ENCODE results near the gene CPA1.

DNA sequence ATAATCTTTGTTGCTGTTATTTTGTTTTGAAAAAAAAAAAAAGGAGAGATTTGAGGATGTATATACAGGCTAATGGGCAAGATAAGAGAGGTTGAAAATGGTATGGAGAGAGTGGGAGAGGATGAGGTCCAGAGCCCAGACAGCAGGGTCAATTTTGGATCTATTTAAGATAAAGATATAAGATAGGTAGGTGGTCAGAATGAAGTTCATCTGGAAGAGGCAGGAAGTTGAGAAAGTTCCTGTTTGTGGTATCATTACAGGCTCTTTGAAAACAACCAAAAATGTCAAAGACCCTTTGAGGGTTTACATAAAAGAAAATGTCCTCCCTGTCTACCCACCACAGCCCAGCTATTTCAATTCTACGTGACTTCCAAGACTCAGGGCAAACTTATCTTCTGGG, 53.0 kb downstream of the CPA1 start:
- TF ChIP-seq, protein P1, sequence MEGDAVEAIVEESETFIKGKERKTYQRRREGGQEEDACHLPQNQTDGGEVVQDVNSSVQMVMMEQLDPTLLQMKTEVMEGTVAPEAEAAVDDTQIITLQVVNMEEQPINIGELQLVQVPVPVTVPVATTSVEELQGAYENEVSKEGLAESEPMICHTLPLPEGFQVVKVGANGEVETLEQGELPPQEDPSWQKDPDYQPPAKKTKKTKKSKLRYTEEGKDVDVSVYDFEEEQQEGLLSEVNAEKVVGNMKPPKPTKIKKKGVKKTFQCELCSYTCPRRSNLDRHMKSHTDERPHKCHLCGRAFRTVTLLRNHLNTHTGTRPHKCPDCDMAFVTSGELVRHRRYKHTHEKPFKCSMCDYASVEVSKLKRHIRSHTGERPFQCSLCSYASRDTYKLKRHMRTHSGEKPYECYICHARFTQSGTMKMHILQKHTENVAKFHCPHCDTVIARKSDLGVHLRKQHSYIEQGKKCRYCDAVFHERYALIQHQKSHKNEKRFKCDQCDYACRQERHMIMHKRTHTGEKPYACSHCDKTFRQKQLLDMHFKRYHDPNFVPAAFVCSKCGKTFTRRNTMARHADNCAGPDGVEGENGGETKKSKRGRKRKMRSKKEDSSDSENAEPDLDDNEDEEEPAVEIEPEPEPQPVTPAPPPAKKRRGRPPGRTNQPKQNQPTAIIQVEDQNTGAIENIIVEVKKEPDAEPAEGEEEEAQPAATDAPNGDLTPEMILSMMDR (IDR thresholded peaks at IDR 0.05; ENCODE audit: low read depth, low read length, poor library complexity, severe bottlenecking), result no peak
- no peak for TF ChIP-seq EZH2phosphoT487 (IDR thresholded peaks at IDR 0.05; ENCODE audit: borderline replicate concordance, low read length)

Data from DOHH2 (cell line).